ENCODE measurements around the gene FGD1. TPM values are rescaled to one million over a fixed set of nuclear protein-coding genes. Genes with fewer than 3 reads are reported as not detected.
A peak's percentile ranks its signal among the peaks of the same experiment; 100 is the strongest.

Gene FGD1
- total and polyA plus RNA-seq, 2 of the 4 experiments (the other 2 are of a cell fraction) = 2.0 to 12.3 TPM

- H2AFZ ChIP-seq (replicated peaks; ENCODE audit: low read length, poor library complexity) = peak within 1 kb of the TSS; percentile 85
- peak within 1 kb of the TSS; percentile 95 for H2AK9ac ChIP-seq (replicated peaks; ENCODE audit: low read depth, low read length, poor library complexity)
- H3K9me1 ChIP-seq (ENCODE audit: insufficient read depth, low read length) = no peaks in the 10 kb centered on the region
- CTCF ChIA-PET = no interaction called here
- peak within 1 kb of the TSS; percentile 97 to 98 for H4K8ac ChIP-seq (ENCODE audit: low read depth in 2 of 2, low read length in 2 of 2)
- H3K9me3 ChIP-seq (ENCODE audit: control insufficient read depth, insufficient read depth, low read length) = 0 out of 2 replicates have a peak, but pooled peaks cover 2% of the 10 kb centered on the region
- H3K27ac ChIP-seq (ENCODE audit: insufficient read depth, low read length) = peak within 1 kb of the TSS; percentile 95
- peak; percentile 90 for ATAC-seq (ENCODE audit: low read depth)
- H3K9ac ChIP-seq (ENCODE audit: low read depth, low read length) = peak within 1 kb of the TSS; percentile 92
- H3K4me1 ChIP-seq (ENCODE audit: control insufficient read depth, insufficient read depth, low read length) = peaks cover 2% of the 10 kb centered on the region
- H3K4me3 ChIP-seq (ENCODE audit: insufficient read depth, low read depth, low read length) = peak within 1 kb of the TSS; percentile 98
- WGBS, 2 experiments (ENCODE audit: extremely low coverage in 2 of 2, insufficient read length in 1 of 2) = 45% methylated on average over 3 of the region's 51 CpGs; no CpG with 5 or more reads in 1 of the 2 experiments
- in situ Hi-C loops (cut with MboI; ENCODE audit: low sequenced_read_pairs) = no loop called here
- H3K36me3 ChIP-seq (ENCODE audit: control insufficient read depth, insufficient read depth, low read length) = no peaks in the 10 kb centered on the region
- H2AK5ac ChIP-seq (ENCODE audit: low read depth, low read length) = peak within 1 kb of the TSS; percentile 90
- TF ChIP-seq FOS (IDR thresholded peaks at IDR 0.05; ENCODE audit: low read depth, low read length) = no peak
- TF ChIP-seq BHLHE40 (IDR thresholded peaks at IDR 0.05; ENCODE audit: low read depth, low read length) = peak; percentile 34; the same call in 1 of the 2 replicates
- TF ChIP-seq RAD21 (IDR thresholded peaks at IDR 0.05; ENCODE audit: low read length) = no peak
- no peak for TF ChIP-seq RCOR1 (IDR thresholded peaks at IDR 0.05; ENCODE audit: insufficient replicate concordance, low read length)
- peak; percentile 68; the same call in 1 of the 2 replicates for TF ChIP-seq POLR2A (IDR thresholded peaks at IDR 0.05; ENCODE audit: low read depth, low read length)
- TF ChIP-seq MXI1 (IDR thresholded peaks at IDR 0.05; ENCODE audit: borderline replicate concordance, low read depth, low read length) = no peak
- no peak for TF ChIP-seq SMC3 (IDR thresholded peaks at IDR 0.05; ENCODE audit: low read depth, low read length)
- no peak for TF ChIP-seq CHD1 (IDR thresholded peaks at IDR 0.05; ENCODE audit: low read depth, low read length)
- TF ChIP-seq, protein P1, sequence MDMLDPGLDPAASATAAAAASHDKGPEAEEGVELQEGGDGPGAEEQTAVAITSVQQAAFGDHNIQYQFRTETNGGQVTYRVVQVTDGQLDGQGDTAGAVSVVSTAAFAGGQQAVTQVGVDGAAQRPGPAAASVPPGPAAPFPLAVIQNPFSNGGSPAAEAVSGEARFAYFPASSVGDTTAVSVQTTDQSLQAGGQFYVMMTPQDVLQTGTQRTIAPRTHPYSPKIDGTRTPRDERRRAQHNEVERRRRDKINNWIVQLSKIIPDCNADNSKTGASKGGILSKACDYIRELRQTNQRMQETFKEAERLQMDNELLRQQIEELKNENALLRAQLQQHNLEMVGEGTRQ (IDR thresholded peaks at IDR 0.05; ENCODE audit: low read depth, low read length) = peak; percentile 87
- TF ChIP-seq CEBPB (IDR thresholded peaks at IDR 0.05; ENCODE audit: low read depth, low read length) = no peak
- no peak for TF ChIP-seq RFX5 (IDR thresholded peaks at IDR 0.05; ENCODE audit: low read depth, low read length)
- TF ChIP-seq ELK1 (IDR thresholded peaks at IDR 0.05; ENCODE audit: borderline replicate concordance, low read depth, low read length) = no peak
- TF ChIP-seq, protein P2, sequence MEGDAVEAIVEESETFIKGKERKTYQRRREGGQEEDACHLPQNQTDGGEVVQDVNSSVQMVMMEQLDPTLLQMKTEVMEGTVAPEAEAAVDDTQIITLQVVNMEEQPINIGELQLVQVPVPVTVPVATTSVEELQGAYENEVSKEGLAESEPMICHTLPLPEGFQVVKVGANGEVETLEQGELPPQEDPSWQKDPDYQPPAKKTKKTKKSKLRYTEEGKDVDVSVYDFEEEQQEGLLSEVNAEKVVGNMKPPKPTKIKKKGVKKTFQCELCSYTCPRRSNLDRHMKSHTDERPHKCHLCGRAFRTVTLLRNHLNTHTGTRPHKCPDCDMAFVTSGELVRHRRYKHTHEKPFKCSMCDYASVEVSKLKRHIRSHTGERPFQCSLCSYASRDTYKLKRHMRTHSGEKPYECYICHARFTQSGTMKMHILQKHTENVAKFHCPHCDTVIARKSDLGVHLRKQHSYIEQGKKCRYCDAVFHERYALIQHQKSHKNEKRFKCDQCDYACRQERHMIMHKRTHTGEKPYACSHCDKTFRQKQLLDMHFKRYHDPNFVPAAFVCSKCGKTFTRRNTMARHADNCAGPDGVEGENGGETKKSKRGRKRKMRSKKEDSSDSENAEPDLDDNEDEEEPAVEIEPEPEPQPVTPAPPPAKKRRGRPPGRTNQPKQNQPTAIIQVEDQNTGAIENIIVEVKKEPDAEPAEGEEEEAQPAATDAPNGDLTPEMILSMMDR (conservative IDR thresholded peaks at IDR 0.05; ENCODE audit: low read depth, low read length) = no peak
- POLR2A ChIA-PET (ENCODE audit: unreplicated experiment) = no interaction called here
- peak within 1 kb of the TSS; percentile 10; the same call in 1 of the 3 replicates for H2BK15ac ChIP-seq (ENCODE audit: low read depth, low read length)
- intact Hi-C loops (cut with micrococcal nuclease) = loop anchor here (1.0 to 2.0 kb wide), 2 partner anchors 33 to 37 kb away; partner anchors contain the start of gene FGD1
- peak within 1 kb of the TSS; percentile 60; the same call in 1 of the 2 replicates for H2BK120ac ChIP-seq (ENCODE audit: low read depth, low read length)
- H4K91ac ChIP-seq (ENCODE audit: insufficient read depth, low read depth, low read length) = peak within 1 kb of the TSS; percentile 89
- H2BK20ac ChIP-seq (ENCODE audit: low read depth, low read length) = no peak within 1 kb of the TSS; the same call in 1 of the 2 replicates
- no peaks in the 10 kb centered on the region for H4K20me1 ChIP-seq (ENCODE audit: insufficient read depth, low read length)
- H3K4me2 ChIP-seq (ENCODE audit: low read depth, low read length) = peak within 1 kb of the TSS; percentile 91
- DNase-seq = peak; percentile 79
- H3K4ac ChIP-seq (ENCODE audit: low read depth, low read length) = peak within 1 kb of the TSS; percentile 92
- BruUV-seq (replicated peaks) = no TSS peak
- H3K18ac ChIP-seq (ENCODE audit: low read depth, low read length) = peak within 1 kb of the TSS; percentile 86
- peak within 1 kb of the TSS; percentile 91 for H4K5ac ChIP-seq (ENCODE audit: low read depth, low read length)
- H3K14ac ChIP-seq (replicated peaks; ENCODE audit: low read depth, low read length) = peak within 1 kb of the TSS; percentile 94
- H3K23ac ChIP-seq (ENCODE audit: low read depth, low read length) = peak within 1 kb of the TSS; percentile 92
- no peaks in the 10 kb centered on the region for H3K27me3 ChIP-seq (ENCODE audit: control insufficient read depth, insufficient read depth, low read length)
- peaks cover 0 to 31% of the 10 kb centered on the region in 2 experiments; a peak in 3 of 4 replicates for H3K79me1 ChIP-seq (ENCODE audit: low read depth in 1 of 2, low read length in 2 of 2)
- peak within 1 kb of the TSS; percentile 83 for H3K56ac ChIP-seq (ENCODE audit: extremely low read depth, insufficient read depth, low read length)
- peak within 1 kb of the TSS; percentile 89 for H2BK5ac ChIP-seq (ENCODE audit: low read depth, low read length, poor library complexity, severe bottlenecking)
- dilution Hi-C loops (cut with HindIII; ENCODE audit: low sequenced_read_pairs, unreplicated experiment) = no loop called here
Measured at GRCh38 chrX:54529552-54530356, 33.7 kb upstream of the FGD1 start, which contains the start of gene GNL3L. GNL3L (plus strand) TSS chrX:54530219; CDS start chrX:54532567, 2,348 bp downstream.
